H9 (cell line): ENCODE measurements around the gene TOMM7. TPM values are rescaled to one million over a fixed set of nuclear protein-coding genes. Genes with fewer than 3 reads are reported as not detected.

ENCODE experiments used
- DNase-seq: peaks from one replicate; pipeline ENCODE4 v3.0.0-alpha.2; 2017
- H2AFZ ChIP-seq: one replicate; pipeline ENCODE4 v1.6.1; 2013; ENCODE audit warnings: mild to moderate bottlenecking, low read length, control low read depth, moderate library complexity
- H2AK5ac ChIP-seq: 2 replicates; pipeline ENCODE4 v1.6.1; 2013; ENCODE audit warnings: low read length, control low read depth, mixed read lengths; ENCODE audit not compliant: insufficient read length
- H2BK120ac ChIP-seq: one replicate; pipeline ENCODE4 v1.6.1; 2013; ENCODE audit warnings: low read depth, mild to moderate bottlenecking, low read length, control low read depth, inconsistent platforms; ENCODE audit not compliant: poor library complexity, severe bottlenecking
- H2BK12ac ChIP-seq: 2 replicates; pipeline ENCODE4 v1.6.1; 2013; ENCODE audit warnings: low read length, control low read depth, mixed read lengths, low read depth; ENCODE audit not compliant: insufficient read length
- H2BK15ac ChIP-seq: 2 replicates; pipeline ENCODE4 v1.6.1; 2013; ENCODE audit warnings: low read depth, low read length, control low read depth
- H2BK20ac ChIP-seq: one replicate; pipeline ENCODE4 v1.6.1; 2013; ENCODE audit warnings: low read depth, mild to moderate bottlenecking, low read length, control low read depth, inconsistent platforms; ENCODE audit not compliant: poor library complexity, severe bottlenecking
- H2BK5ac ChIP-seq: 2 replicates; pipeline ENCODE4 v1.6.1; 2013; ENCODE audit warnings: low read length, control low read depth, mixed read lengths; ENCODE audit not compliant: insufficient read length
- H3K14ac ChIP-seq: 2 replicates; pipeline ENCODE4 v1.6.1; 2013; ENCODE audit warnings: low read length, control low read depth; ENCODE audit not compliant: insufficient read depth
- H3K18ac ChIP-seq: 2 replicates; pipeline ENCODE4 v1.6.1; 2013; ENCODE audit warnings: low read depth, mild to moderate bottlenecking, mixed read lengths, low read length, control low read depth; ENCODE audit not compliant: insufficient read length
- H3K23ac ChIP-seq: 2 replicates; pipeline ENCODE4 v1.6.1; 2013; ENCODE audit warnings: low read length, control low read depth, mixed read lengths, low read depth; ENCODE audit not compliant: insufficient read length
- H3K23me2 ChIP-seq: 2 replicates; pipeline ENCODE4 v1.6.1; 2013; ENCODE audit warnings: low read depth, mild to moderate bottlenecking, mixed read lengths, low read length, control low read depth; ENCODE audit not compliant: insufficient read length, poor library complexity, severe bottlenecking
- H3K27ac ChIP-seq: 2 replicates; pipeline ENCODE4 v1.5.1; 2013; ENCODE audit warnings: low read length, control low read depth, mixed read lengths, low read depth; ENCODE audit not compliant: insufficient read length
- H3K27me3 ChIP-seq: 2 replicates; pipeline ENCODE4 v1.6.1; 2013; ENCODE audit warnings: low read length, control low read depth, inconsistent platforms; ENCODE audit not compliant: insufficient read depth
- H3K4ac ChIP-seq: 2 replicates; pipeline ENCODE4 v1.6.1; 2013; ENCODE audit warnings: low read depth, mild to moderate bottlenecking, control low read depth, inconsistent platforms, low read length, moderate library complexity
- H3K4me1 ChIP-seq: 2 replicates; pipeline ENCODE4 v1.6.1; 2013; ENCODE audit warnings: low read length, control low read depth, inconsistent platforms; ENCODE audit not compliant: insufficient read depth
- H3K4me2 ChIP-seq: 2 replicates; pipeline ENCODE4 v1.6.1; 2013; ENCODE audit warnings: low read length, control low read depth, mixed read lengths; ENCODE audit not compliant: insufficient read length, insufficient read depth
- H3K56ac ChIP-seq: 2 replicates; pipeline ENCODE4 v1.6.1; 2013; ENCODE audit warnings: low read depth, mild to moderate bottlenecking, mixed read lengths, low read length, control low read depth; ENCODE audit not compliant: insufficient read length
- H3K79me1 ChIP-seq: 2 replicates; pipeline ENCODE4 v1.6.1; 2013; ENCODE audit warnings: low read depth, mild to moderate bottlenecking, moderate library complexity, low read length, control low read depth, inconsistent platforms; ENCODE audit not compliant: insufficient read depth, poor library complexity, severe bottlenecking
- H3K79me2 ChIP-seq: 2 replicates; pipeline ENCODE4 v1.6.1; 2013; ENCODE audit warnings: low read length, control low read depth, inconsistent platforms; ENCODE audit not compliant: insufficient read depth
- H3K9ac ChIP-seq: 2 replicates; pipeline ENCODE4 v1.6.1; 2013; ENCODE audit warnings: low read length, control low read depth, mixed read lengths; ENCODE audit not compliant: insufficient read length; ENCODE audit errors: extremely low read depth
- H3K9me3 ChIP-seq: one replicate; pipeline ENCODE4 v1.6.1; 2013; ENCODE audit warnings: low read depth, low read length, inconsistent platforms; ENCODE audit not compliant: control insufficient read depth
- H3T11ph ChIP-seq: one replicate; pipeline ENCODE4 v1.6.1; 2013; ENCODE audit warnings: mild to moderate bottlenecking, low read length, control low read depth, inconsistent platforms
- H4K20me1 ChIP-seq: one replicate; pipeline ENCODE4 v1.6.1; 2013; ENCODE audit not compliant: control insufficient read depth, insufficient read length, insufficient read depth
- H4K5ac ChIP-seq: 2 replicates; pipeline ENCODE4 v1.6.1; 2013; ENCODE audit warnings: low read depth, mild to moderate bottlenecking, mixed read lengths, low read length, control low read depth; ENCODE audit not compliant: insufficient read length
- H4K8ac ChIP-seq: replicated peaks from 2 replicates; pipeline ENCODE4 v1.6.1; 2013; ENCODE audit warnings: low read length, control low read depth, mixed read lengths, low read depth; ENCODE audit not compliant: insufficient read length
- H4K91ac ChIP-seq: 2 replicates; pipeline ENCODE4 v1.6.1; 2013; ENCODE audit warnings: low read depth, mild to moderate bottlenecking, moderate library complexity, mixed read lengths, low read length, control low read depth; ENCODE audit not compliant: insufficient read length
- H3K27ac Mint-ChIP-seq, 3 experiments: 2 replicates in 2 of 3; 3 replicates in 1 of 3; pipeline ENCODE4 v1.8.0; 2020 to 2021; ENCODE audit warnings: mixed read lengths in 3 of 3, mild to moderate bottlenecking in 1 of 3, moderate library complexity in 1 of 3
- H3K27me3 Mint-ChIP-seq: 2 replicates; pipeline ENCODE4 v1.8.0; 2021; ENCODE audit warnings: low read depth, mild to moderate bottlenecking, moderate library complexity, mixed read lengths
- H3K36me3 Mint-ChIP-seq, 3 experiments: 2 replicates in 2 of 3; 3 replicates in 1 of 3; pipeline ENCODE4 v1.8.0; 2020 to 2021; ENCODE audit warnings: low read depth in 3 of 3, mixed read lengths in 3 of 3; ENCODE audit not compliant: insufficient read depth in 1 of 3
- H3K4me1 Mint-ChIP-seq, 2 experiments: 2 replicates each; pipeline ENCODE4 v1.8.0; 2020; ENCODE audit warnings: mixed read lengths in 2 of 2
- H3K4me3 Mint-ChIP-seq, 2 experiments: 2 replicates in 1 of 2; 3 replicates in 1 of 2; pipeline ENCODE4 v1.8.0; 2020 to 2021; ENCODE audit warnings: mild to moderate bottlenecking in 2 of 2, mixed read lengths in 2 of 2, moderate library complexity in 1 of 2
- H3K9me3 Mint-ChIP-seq, 2 experiments: 2 replicates in 1 of 2; 3 replicates in 1 of 2; pipeline ENCODE4 v1.8.0; 2020; ENCODE audit warnings: mild to moderate bottlenecking in 2 of 2, mixed read lengths in 2 of 2, moderate library complexity in 1 of 2
- CTCF ChIP-seq: fragments of 200-600 bp; sonication (generic); conservative IDR thresholded peaks from 3 replicates; pipeline ENCODE4 v1.8.0; 2021; ENCODE audit warnings: antibody characterized with exemption, mild to moderate bottlenecking
- WGBS: extraction: QIAGEN DNeasy Blood & Tissue Kit; methylation state at CpG from one replicate; pipeline ENCODE4 v1.1.7; 2013; ENCODE audit warnings: missing lambda C conversion rate, low lambda C conversion rate, mixed read lengths; ENCODE audit not compliant: insufficient read length; ENCODE audit errors: extremely low coverage; 5-methylcytosine and 5-hydroxymethylcytosine counted together
- total RNA-seq: library from RNA; stranded (reverse); gene quantifications from 2 replicates; pipeline ENCODE4 v1.2.1, GENCODE V29; 2021

Gene TOMM7
- total RNA-seq, 1 experiment from 2014 or later = 368 TPM

- H3K79me2 ChIP-seq = no peaks in the 10 kb centered on the region
- WGBS = no CpG with 5 or more reads among the region's 5 CpGs
- H2BK12ac ChIP-seq = no peak overlapping the region
- H3K4ac ChIP-seq = no peak overlapping the region
- H3K27me3 ChIP-seq = no peaks in the 10 kb centered on the region
- no peak overlapping the region for H2BK15ac ChIP-seq
- Mint-ChIP-seq H3K27me3 (no peaks in the 10 kb centered on the region), H3K4me1 (peaks cover 0 to 1% of the 10 kb centered on the region in 2 experiments; a peak in 1 of 4 replicates), H3K27ac (no peak overlapping the region), H3K9me3 (no peaks in the 10 kb centered on the region), H3K4me3 (no peak overlapping the region), H3K36me3 (no peaks in the 10 kb centered on the region)
- H4K91ac ChIP-seq = no peak overlapping the region
- no peak for DNase-seq
- no peak overlapping the region for H3K27ac ChIP-seq
- H2BK120ac ChIP-seq = no peak overlapping the region
- H3K23me2 ChIP-seq = no peaks in the 10 kb centered on the region
- H2BK20ac ChIP-seq = no peak overlapping the region
- H3K9me3 ChIP-seq = no peaks in the 10 kb centered on the region
- no peaks in the 10 kb centered on the region for H3K79me1 ChIP-seq
- no peak overlapping the region for H4K5ac ChIP-seq
- H2AFZ ChIP-seq = no peak overlapping the region
- no peak overlapping the region for H3K18ac ChIP-seq
- no peak overlapping the region for H2AK5ac ChIP-seq
- TF ChIP-seq CTCF = no peak
- no peak overlapping the region for H3K9ac ChIP-seq
- no peak overlapping the region for H3K14ac ChIP-seq
- no peak overlapping the region for H3K4me2 ChIP-seq
- no peaks in the 10 kb centered on the region for H4K20me1 ChIP-seq
- H3K56ac ChIP-seq = no peak overlapping the region
- H3T11ph ChIP-seq = no peak overlapping the region
- no peak overlapping the region for H3K23ac ChIP-seq
- no peak overlapping the region for H4K8ac ChIP-seq
- H3K4me1 ChIP-seq = no peaks in the 10 kb centered on the region
- no peak overlapping the region for H2BK5ac ChIP-seq
These were observed 9.1 kb upstream of the TOMM7 start for GRCh38 chr7:22831602-22832305.
